Thyroid gland (tissue), 4 donors: ENCODE results near the gene TENM3.

Experiments used
- POLR2A ChIP-seq, 2 donors: fragments of 450-650 bp; IDR thresholded peaks; one replicate each; pipeline ENCODE4 v1.6.1; 2017; ENCODE audit warnings: antibody characterized with exemption in 2 of 2, mild to moderate bottlenecking in 2 of 2, moderate library complexity in 1 of 2
- TF ChIP-seq, protein P1 (sequence below), 6 experiments: fragments of 200-600 bp in 3 of 6; fragments of 450-650 bp in 3 of 6; sonication (generic) in 3 of 6; IDR thresholded peaks; one replicate each; pipeline ENCODE4 v1.5.1; 2016 to 2019; ENCODE audit warnings: antibody characterized with exemption in 6 of 6, mild to moderate bottlenecking in 2 of 6, inconsistent platforms in 1 of 6, moderate library complexity in 1 of 6

DNA sequence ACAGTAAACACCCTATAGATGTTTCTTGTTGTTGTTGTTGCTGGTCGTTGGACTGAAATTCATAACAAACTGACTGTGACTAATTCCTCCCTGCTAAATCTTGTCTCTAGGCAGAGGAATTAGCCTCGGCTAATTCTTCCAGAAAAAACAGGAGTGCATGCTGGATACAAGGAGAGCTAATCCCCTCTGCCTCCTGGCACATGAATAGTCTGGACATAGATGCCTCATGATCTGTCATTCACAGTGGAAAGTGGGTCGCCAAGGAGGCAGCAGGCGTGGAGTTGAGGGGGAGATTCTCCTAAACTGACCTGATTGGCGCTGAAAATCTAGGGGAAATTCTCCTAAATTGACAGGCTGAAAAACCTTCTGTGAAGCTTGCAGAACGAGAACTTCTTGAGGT lies 453.9 kb downstream of the TENM3 start:
- no peak for TF ChIP-seq POLR2A (IDR thresholded peaks at IDR 0.05)
- TF ChIP-seq, protein P1, sequence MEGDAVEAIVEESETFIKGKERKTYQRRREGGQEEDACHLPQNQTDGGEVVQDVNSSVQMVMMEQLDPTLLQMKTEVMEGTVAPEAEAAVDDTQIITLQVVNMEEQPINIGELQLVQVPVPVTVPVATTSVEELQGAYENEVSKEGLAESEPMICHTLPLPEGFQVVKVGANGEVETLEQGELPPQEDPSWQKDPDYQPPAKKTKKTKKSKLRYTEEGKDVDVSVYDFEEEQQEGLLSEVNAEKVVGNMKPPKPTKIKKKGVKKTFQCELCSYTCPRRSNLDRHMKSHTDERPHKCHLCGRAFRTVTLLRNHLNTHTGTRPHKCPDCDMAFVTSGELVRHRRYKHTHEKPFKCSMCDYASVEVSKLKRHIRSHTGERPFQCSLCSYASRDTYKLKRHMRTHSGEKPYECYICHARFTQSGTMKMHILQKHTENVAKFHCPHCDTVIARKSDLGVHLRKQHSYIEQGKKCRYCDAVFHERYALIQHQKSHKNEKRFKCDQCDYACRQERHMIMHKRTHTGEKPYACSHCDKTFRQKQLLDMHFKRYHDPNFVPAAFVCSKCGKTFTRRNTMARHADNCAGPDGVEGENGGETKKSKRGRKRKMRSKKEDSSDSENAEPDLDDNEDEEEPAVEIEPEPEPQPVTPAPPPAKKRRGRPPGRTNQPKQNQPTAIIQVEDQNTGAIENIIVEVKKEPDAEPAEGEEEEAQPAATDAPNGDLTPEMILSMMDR (IDR thresholded peaks at IDR 0.05), result no peak
